Measurements from ENCODE around the gene CLCN1.
"Not testable (repeated sequence)": the region's sequence is repeated elsewhere in the genome, so short reads cannot be mapped to it uniquely, and the experiment has no call there.

The CLCN1 gene

DNA sequence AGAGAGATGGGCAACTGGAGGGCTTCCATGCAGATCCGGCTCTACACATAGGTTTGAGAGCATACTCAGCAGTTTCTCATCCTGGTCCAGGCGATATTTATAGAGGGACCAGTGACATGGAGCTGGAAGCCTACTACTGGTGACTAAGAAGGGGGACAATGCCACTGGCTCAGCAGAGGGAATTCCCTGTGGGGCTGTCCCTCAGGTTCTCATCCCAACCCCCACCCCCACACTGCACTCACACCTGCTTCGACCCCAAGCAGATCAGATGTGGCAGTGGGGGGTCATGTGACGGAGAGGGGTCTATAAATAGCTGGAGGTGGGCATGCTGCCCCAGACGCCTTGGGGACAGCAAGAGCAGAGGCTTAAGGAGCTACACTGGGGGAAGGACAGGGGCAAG, at the start of gene CLCN1:
Gene CLCN1 (plus strand): TSS at position 336 of the 400 bp plus-strand sequence. CDS start 102 bp downstream, outside the sequence.
- no peak for DNase-seq

DNA sequence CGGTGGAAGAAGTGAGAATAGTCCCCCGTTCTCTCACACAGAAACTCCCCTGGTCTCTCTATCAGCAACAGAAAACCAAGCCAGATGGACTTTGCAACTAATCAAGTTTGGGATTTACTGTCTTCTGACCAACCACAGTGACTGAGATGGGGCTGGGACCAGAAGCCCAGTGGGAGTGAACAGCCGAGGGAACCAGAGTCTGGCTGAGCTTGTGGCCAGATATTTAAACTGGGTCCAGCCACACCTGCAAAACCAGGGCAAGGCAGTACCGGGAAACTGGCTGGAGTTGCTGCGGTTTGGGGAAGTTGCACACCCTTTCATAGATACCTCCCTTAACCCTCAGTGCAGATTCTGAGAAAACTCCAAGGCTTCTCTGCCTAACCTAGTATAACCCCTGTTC, 46.7 kb upstream of the CLCN1 start:
- no peak for DNase-seq

DNA sequence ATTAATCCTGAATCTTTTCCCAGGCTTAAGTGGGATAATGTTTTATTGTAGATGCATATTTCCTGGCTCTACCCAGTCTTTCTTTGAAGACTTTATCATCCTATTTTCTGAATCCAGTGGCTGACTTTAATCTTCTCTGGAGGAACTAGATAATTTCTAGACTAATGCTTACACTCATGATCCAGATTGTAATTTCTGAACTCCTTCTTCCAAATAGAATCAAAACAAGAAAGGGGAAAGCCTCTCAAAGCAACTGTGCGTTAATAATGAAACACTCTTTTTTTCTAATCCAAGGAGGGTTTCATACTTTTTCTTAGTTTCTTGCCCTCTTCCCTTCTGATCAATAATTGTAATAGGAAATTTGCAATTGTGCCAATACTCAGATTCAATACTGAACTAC, 44.7 kb upstream of the CLCN1 start:
- DNase-seq: no peak

DNA sequence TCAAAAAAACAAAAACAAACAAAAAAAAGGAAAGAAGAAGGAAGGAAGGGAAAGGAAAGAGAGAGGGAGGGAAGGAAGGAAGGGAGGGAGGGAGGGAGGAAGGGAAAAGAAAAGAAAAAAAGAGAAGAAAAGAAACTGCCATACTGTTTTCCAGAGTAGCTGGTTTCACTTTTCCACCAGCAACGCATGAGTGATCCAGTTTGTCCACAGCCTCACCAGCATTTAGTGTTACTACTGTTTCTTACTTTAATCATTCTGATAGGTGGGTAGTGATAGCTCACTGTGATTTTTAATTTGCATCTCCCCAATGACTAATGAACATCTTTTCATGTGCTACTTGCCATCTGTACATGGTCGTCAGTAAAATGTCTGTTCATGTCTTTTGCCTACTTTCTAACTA, 43.0 kb upstream of the CLCN1 start:
- DNase-seq: no peak

DNA sequence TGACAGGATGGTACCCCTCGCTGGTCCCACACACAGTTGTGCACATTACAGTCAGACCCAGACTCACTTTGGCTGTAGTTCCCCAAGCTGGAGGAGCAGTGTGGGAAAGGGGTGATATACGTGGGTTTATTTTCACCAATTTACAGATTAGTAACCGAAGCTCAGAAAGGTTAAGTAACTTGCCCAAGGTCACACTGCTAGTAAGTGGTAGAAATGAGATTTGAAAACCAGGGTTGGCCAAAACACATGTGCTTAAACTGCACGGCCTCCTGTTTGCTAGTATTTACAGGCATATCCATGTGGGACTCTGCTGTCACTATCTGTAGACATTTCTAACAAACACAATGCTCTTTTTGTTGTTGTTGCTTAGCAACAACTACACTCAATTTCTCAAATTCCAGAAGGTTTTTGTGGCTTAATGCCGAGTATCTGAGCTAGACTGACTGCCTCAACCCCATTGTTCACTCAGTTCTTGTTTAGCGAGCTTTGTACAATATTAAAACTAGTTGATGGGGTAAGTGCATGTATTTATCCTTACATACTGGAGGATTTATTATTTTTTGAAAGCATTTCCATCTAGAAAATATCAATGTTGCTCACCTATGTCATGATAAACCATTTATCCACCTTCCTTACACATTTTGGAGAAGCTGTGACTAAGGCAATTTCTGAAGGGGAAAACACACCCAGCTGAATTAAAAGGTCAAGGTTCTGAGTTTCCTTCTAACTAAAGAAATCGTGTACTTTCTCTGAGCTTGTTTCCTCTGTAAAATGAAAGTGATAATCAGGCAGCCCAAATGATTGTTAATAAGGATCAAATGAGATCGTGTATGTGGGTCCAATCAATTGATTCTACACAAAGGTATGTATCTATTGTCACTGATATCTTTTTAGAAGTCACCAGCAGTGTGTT, 36.5 kb upstream of the CLCN1 start:
- DNase-seq: no peak

DNA sequence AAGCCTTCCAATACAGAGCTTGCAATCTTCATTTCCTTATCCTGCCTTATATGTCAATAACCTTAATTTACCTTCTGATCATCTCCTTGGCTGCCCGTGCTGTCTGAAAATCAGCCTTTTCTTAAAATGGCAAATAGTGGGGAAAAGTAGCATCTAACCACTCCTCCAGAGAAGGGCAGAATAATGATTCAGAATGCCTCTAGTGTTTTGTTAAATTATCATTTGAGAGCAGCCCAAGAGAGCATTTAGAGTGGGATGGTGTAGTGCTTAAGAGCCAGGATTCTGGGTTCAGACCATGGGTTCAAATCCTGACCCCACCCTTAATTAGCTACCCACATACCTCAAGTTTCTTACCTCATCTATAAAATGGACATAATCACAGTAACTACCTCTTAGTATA, 35.8 kb upstream of the CLCN1 start:
- DNase-seq: no peak

DNA sequence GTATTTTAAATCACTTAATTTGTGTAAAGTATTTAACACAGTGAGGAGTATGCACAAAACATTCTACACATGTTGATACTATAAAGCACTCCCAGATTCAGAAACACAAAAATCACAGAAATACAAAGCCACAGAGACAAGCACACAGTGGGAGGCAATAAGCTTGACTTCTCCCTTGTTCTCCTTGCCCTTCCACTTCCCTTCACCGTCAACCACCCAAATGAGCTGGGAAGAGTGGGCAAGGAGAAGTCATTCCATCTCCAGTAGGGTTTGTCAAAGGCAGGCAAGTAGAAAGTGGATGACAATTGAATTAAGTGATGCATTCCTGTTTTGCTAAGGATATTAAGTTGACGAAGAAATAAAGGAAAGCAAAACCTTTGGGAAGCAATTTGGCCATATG, 35.3 kb upstream of the CLCN1 start:
- DNase-seq: no peak

DNA sequence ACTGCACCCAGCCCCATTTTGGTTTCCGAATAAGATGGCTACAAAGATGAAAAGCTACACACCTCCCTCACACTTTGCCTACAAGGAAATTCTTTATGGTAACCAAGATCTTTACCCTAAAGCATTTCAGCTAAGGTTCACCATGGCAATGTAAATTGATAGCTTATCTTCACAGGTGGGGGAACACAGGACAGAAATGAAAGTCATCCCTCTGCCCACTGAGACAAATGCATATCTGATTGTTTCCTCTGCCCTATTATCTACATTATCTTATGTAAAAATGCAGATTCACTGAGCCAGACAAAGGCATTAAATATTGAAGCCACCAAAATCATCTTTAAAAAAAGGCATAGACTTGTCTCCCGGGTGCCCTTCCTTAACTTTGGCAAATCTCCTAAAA, 34.4 kb upstream of the CLCN1 start:
- no peak for DNase-seq

DNA sequence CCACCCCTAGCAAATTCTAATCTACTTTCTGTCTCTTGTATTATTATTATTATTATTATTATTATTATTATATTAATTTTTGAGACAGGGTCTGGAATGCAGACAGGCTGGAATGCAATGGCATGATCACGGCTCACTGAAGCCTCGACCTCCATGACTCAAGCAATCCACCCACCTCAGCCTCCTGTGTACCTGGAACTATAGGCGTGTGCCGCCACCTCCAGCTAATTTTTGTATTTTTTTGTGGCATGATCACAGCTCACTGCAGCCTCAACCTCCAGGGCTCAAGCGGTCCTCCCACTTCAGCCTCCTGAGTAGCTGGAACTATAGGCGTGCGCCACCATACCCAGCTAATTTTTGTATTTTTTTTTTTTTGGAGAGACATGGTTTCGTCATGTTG, 33.8 kb upstream of the CLCN1 start:
- no peak for DNase-seq

DNA sequence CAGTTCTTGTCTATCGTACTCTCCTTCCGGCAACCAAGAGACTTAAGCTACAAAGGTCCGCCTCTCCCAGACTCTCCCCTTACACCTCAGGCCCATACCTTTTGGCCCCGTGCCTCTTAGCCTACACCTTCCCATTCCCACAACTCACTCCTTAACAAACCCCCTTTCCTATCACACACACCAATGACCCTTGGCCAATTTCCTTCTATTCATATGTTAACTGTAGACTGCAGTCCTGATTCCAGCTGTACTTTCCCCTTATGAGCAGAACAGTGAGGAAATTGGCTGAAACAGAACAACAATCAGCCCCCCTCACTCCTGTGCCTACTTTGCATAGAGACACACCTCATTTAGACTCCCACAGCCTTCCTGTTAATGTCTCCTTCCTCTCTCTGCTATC, 32.5 kb upstream of the CLCN1 start:
- DNase-seq: no peak

DNA sequence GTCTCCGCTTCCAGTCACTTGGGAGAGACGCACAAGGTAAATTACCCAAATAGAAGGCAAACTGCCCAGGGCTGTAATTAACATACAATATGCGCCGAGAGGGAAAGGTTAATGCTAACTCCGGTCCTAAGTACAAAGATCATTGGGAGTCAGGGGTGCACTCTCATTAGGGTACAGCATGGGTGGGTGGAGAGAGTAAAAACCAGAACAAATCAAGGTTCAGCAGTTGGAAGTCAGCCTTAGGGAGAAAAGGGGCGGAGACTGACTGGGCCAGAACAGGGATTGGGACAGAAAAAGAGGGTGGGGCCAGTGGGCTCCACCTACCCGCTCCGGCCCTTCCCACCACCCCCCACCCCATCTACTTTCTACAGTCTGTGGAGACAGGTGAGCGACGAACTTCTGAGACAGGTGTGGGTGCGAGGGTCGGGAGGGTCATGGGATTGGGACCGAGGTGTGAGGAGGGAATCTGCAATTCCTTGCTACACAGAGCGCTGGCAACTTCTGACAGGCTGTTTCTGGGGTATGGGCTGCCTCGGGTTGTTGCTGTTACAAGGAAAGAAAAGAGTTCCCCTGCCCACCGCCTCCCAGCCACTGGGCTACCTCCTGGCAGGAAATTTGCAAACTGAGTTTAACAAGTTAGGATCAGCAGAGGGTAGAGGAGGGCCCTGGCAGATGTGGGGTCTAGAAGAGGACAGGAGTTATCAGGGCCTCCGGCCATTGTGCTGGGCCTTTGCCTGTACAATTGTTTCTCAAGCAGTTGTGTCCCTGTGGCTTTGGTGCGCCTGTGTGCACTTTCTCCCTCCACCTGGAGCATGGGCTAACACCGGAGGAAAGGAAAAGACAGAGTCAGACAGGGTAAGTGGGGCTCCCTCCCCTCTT, 31.1 kb upstream of the CLCN1 start, which contains the start of gene TMEM139:
Gene TMEM139 (plus strand): TSS at position 368 of the 879 bp plus-strand sequence. CDS start 1,000 bp downstream, outside the sequence.
- no peak for DNase-seq

DNA sequence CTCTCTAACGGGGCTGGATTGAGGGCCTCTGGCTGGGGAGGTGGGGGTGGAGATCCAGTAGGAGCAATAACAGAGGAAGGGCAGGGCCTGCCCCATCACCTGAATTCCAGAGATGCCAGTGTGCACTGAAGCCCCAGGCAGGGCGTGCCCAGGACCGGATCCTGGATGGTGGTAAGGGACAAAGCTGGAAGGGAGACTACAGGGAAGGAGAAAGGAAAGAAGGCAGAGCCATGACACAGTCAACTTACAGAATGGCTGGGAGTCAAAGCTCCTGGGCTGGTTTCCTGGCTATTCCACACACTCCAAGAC, 30.5 kb upstream of the CLCN1 start:
- no peak for DNase-seq

DNA sequence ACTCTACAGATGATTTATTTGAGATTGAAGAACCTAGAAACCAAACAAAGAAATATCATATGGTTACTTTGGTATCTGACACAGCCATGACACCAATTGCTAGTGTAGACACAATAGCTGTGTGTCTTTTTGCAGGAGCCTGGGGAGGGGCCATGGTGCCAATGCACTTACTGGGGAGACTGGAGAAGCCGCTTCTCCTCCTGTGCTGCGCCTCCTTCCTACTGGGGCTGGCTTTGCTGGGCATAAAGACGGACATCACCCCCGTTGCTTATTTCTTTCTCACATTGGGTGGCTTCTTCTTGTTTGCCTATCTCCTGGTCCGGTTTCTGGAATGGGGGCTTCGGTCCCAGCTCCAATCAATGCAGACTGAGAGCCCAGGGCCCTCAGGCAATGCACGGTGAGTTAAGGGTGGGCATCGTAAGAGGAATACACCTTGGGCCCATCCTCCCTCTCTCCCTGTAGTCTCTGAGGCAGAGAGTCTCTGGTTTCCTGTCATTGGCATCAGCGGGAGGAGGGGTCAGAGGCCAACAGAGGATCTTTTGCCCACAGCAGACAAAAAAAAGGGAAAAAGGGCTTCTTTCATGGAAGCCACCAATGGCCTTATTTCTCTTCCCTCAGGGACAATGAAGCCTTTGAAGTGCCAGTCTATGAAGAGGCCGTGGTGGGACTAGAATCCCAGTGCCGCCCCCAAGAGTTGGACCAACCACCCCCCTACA, 29.9 kb upstream of the CLCN1 start:
- no peak for DNase-seq

DNA sequence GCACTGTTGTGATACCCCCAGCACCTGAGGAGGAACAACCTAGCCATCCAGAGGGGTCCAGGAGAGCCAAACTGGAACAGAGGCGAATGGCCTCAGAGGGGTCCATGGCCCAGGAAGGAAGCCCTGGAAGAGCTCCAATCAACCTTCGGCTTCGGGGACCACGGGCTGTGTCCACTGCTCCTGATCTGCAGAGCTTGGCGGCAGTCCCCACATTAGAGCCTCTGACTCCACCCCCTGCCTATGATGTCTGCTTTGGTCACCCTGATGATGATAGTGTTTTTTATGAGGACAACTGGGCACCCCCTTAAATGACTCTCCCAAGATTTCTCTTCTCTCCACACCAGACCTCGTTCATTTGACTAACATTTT, 29.4 kb upstream of the CLCN1 start:
- no peak for DNase-seq

DNA sequence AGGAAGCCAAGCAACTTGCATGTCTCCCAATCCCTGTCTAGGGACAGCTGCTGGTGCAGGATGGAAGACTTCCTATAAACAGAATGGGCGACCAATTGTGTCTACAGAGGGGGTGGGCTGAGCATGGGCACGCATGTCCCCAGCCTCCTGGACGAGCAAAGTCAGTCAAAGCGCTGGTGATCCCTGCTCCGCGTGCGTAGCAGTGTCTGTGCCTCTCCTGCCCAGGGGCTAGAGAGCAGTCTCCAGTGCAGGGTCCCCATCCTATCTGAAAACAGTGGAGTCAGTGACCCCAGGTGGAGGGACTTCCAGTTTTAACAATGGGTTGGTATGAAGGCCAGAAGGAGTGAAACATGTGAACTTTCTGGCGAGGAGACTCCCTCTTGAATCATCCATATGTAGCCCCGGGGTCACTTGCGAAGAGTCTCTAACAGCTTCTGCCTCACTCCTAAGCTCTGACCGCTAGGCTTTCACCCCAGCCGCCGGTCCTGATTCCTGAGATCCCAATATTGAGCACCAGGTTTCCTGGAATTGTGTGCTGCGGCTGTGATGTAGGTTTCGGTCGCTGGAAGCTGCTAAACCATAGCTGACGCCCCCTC, 28.5 kb upstream of the CLCN1 start:
- DNase-seq: no peak

DNA sequence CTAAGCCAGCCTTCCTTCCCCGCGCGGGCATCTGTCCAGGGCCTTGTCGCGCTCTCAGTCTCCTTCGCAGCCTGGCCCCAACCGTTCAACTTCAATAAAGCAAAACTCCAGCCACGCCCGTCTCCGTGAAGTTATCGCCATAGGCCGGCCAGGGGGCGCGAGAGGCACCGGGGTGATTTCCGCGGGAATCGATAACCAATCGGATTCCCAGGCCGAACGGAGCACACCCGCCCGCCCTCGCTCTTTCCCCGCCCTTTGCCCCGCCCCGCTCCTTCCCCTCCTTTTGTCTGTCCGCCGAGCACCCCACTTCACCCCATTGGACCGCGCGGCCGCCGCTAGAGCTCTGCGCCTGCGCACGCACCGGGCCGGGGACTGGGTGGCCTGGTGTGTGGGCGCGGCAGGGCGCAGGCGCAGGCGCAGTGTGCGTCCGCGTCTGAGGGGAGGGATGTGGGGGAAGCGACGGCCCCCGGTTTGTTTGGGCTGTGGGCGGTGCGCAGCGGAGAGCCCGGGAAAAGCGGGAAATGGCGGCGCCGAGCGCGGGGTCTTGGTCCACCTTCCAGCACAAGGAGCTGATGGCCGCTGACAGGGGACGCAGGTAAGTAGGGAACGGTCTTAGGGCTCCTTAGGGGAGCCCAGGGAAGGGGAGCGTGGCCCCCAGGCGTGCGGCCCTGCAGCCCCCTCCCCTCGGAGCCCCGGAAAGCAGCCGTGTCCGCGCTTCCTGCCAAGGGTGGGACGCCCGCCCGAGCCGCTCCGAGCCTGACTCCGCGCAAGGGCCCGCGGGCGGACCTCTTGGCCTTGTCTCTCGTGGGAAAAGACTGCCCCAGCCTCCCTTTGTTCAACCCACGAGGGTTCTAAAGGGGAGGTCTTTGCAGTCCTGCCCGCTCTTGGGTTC, 27.7 kb upstream of the CLCN1 start, which contains the start of gene CASP2:
Gene CASP2 (plus strand): TSS at position 417 of the 892 bp plus-strand sequence. CDS start 105 bp downstream, at position 522.
- peak; percentile 99 for DNase-seq

DNA sequence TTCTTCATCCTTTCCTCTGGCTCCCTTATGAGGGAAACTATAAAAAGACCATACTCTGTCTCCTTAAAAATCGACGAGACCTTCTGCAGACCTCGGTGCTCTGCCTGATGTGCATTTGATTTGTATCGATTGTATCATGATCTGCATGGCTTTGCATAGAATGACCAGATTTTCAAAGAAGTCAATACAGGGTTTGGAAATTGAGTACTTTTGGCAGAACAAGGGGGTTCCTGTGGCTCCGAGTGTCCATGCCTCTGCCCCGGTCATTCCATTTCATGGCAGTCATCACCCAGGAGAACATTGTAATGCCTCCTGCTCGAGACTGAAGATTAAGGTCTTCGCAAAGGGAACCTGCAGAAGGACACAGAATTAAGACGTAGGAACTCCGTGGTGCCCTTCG, 27.1 kb upstream of the CLCN1 start:
- no peak for DNase-seq

DNA sequence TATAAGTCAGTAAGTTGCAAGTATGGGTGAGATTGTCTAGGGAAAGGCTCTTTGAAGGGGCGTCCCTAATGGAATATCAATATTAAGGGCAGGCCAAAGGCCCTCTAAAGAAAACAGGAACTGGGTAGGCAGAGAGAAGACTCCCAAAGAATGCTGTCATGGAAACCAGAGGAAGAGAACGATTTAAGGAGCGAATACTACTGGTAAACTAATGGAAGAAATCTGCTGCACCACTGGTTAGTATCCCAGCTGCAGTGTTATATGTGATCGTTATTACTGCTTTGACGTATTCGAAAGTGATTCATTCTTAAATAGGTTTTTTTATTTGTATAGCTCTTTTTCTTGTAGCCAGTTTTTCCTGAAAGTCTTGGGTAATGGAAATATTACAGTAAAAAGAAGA, 26.5 kb upstream of the CLCN1 start:
- DNase-seq: no peak

DNA sequence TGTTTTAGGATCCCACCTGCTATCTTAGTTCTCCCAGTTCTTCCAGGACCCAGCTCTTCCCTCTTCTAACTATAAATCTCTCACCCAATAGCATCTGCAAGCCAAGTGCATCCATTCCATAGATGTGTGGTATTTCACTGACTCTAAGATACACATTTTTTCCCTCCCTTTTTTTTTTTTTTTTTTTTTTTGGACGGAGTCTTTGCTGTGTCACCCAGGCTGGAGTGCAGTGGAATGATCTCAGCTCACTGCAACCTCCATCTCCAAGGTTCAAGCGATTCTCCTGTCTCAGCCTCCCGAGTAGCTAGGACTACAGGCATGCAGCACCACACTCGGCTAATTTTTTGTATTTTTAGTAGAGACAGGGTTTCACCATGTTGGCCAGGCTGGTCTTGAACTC, 26.0 kb upstream of the CLCN1 start:
- DNase-seq: not testable (repeated sequence)

DNA sequence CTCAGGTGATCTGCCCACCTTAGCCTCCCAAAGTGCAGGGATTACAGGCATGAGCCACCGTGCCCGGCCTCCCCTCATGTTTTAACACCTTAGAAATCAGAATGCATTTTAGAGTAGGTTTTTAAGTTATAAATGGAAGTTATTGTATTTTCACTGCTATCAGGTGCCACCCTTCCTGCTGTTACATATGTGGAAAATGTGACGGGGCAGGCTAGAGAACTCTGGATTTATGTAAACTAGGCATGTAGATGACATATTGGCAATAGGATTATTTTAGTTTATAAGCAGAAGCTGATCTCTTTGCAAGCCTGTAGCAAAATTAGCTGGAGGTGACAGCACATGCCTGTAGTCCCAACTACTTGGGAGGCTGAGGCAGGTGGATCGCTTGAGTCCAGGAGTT, 25.6 kb upstream of the CLCN1 start:
- DNase-seq: no peak

DNA sequence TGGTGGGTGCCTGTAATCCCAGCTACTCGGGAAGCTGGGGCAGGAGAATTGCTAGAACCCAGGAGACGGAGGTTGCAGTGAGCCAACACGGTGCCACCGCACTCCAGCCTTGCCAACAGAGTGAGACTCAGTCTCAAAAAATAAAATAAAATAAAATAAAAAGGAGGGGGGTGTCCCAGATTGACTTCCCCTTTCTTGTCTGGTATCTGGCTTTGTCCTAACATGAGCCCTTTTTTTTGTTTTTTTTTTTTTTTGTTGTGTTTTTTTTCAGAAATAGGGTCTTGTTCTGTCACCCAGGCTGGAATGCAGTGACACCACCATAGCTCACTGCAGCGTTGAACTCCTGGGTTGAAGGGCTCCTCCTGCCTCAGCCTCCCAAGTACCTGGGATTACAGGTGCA, 23.0 kb upstream of the CLCN1 start:
- no peak for DNase-seq

DNA sequence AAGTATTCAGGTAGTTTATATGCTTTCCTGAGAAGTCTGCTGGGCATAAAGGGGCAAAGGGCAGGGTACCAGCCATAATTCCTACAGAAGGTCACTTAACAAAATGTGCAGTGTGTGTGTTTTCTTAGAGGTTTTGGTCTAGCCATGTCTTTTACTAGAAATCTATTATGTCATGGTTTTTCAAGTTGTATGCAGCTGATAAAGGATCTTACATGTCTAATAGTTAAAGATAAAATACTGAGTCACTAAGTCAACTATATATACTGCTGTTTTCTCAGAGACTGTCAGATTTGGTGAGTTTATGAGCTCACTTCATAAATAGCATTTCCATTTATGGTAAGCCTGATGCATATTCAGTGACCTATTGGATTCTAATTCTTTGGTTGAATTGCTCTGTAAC, 20.0 kb upstream of the CLCN1 start:
- no peak for DNase-seq

Measured in stimulated activated naive CD4-positive, alpha-beta T cell treated with Interleukin-2 at 50 U/mL for 16 hours (primary cell).